GM12872 (cell line): Measurements from ENCODE around the gene FHIT.

Source experiments
- CTCF ChIP-seq: IDR thresholded peaks from 3 replicates; pipeline ENCODE4 v1.5.1; 2011; ENCODE audit warnings: low read depth, mild to moderate bottlenecking, low read length, moderate library complexity; ENCODE audit not compliant: insufficient read depth

Gene FHIT

DNA sequence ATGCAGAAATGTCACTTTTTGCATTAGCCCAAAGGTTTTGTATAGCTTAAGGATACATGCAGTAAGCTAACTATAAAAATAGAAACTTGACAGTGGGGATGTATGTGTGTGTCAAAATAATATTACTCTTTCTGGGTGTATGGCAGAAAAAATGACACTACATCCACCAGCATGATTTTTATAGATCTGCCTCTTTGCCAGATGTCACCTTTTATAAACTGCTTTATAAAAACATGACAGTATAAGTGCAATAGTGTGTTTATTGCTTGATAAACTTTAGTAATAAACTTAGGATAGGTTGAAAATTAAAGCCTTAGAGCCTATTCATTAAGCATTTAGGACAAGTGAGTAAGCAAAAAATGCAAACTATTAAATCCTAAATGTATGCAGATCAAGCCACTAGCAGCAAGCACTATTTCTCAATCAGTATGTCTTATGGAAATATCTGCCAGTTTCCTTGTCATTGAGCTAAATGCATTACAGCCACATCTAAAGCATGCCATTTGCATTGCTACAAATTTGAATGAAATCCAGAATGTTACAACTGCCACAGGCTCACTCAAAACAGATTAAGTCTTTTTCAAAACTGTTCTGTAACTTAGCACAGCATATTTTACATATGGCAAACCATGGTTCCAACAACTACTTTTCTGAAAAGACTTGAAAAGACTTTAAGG lies 935.0 kb downstream of the FHIT start:
- TF ChIP-seq CTCF: no peak

GRCh38 chr3:60313951-60314461 lies 937.2 kb downstream of the FHIT start:
- no peak for TF ChIP-seq CTCF

GRCh38 chr3:60313231-60313798 lies 937.9 kb downstream of the FHIT start:
- no peak for TF ChIP-seq CTCF

DNA sequence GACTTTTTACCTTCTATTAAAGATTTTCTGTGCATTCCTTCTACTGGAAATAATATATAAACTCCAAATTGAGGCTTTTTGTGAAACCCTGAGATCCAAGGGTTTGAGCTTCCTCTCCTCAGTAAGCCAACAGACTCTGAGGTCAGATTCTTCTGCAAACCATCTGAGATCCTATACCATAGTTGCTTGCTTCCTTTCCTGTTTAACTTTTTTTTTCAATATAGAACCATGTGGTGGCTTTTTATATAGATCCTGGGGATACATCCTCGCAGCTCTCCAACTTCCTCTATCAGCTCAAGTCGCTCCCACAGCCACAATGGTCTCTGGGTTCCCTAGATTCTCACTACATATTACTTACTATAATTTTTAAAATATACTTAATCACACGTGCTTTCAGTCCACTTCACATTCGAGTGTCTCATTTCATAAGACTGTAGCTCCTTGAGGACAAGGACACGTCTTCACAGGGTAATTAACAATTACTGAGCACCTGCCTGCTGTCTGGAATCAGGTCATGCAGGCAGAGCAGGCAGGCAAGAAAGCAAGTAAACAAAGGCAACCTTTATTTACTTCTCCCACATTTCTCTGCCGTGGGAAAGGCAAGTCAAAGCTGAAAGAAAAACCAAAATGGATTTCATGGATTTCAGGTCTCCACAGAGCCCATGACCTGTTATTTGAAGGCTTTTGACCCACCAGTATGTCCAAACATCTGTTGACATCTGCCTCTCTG lies 941.5 kb downstream of the FHIT start:
- TF ChIP-seq CTCF: no peak

GRCh38 chr3:60308808-60309207 lies 942.4 kb downstream of the FHIT start:
- TF ChIP-seq CTCF: no peak

GRCh38 chr3:60307562-60308199 lies 943.6 kb downstream of the FHIT start:
- TF ChIP-seq CTCF: no peak

DNA sequence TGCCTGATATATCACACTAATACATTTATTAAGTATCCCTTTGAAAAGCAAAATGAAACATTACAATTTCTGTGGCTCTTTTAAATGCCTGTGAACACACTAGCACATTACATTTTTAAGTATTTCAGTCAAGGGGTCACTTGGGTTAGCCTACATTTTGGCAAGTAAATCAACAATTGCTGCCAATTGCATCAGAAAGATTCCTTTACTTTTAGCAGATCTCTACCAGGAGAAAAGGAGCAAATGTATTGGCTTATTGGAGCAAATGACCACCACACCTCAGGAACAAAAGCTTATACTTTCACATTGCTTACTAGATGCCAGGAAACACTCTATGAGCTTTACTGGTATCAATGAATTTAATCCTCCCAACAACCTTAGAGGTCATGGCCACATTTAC lies 947.1 kb downstream of the FHIT start:
- TF ChIP-seq CTCF: no peak
